GM18505 (cell line): Measurements from ENCODE around the gene CTNNBL1.

ENCODE experiments used
- ATAC-seq: cut with Tn5 transposase; IDR thresholded peaks from one replicate; pipeline ENCODE4 v1.9.1; 2021; ENCODE audit not compliant: unreplicated experiment
- POLR2A ChIP-seq: IDR thresholded peaks from 4 replicates; pipeline ENCODE4 v1.6.1; 2011; ENCODE audit warnings: borderline replicate concordance; ENCODE audit not compliant: insufficient read depth, insufficient read length; ENCODE audit errors: extremely low read depth

The CTNNBL1 gene

DNA sequence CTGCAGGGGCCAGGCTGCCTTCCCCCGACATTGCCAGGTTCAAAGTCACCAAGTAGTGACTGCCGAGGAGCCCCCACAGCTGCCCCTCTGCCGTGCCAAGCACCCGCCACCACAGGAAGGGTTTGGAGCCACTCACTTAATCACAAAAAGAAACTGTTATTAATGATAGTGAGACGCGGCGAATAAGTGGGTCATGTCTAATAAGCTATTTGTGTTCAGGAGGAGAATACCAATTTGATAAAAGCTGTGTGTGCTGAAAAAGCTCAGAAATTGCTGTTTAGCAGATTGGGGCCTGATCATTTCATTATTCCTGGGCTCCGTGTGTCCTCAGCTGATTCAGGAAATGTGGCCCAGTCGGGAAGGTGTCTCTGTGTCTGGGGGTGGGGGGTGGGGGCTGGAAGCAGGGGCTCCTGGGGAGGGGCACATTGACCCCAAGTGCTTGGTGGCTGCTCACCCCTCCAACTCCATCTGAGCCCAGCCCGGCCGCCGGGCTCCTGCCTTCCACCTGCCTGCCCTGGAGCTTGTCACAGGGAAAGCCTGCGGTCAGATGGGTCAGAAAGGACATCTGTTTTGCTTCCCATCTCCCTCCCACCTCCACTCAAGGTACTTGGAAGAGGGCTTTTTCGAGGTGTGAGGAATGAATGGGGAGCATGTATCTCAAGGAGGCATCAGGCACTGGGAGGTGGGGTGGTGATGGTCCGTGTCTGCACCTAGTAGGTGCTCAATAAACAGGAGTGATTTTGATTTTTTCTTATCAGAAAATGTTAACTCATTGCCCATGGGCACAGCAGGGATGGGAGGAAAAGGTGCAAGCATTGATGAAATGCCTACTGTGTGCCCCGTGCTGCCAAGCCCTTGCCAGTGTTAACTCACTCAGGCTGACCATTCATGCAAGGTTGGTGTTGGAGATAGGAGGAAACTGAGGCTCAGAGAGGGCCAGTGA is 212.1 kb downstream of the CTNNBL1 start:
- no peak for TF ChIP-seq POLR2A
- ATAC-seq: no peak

DNA sequence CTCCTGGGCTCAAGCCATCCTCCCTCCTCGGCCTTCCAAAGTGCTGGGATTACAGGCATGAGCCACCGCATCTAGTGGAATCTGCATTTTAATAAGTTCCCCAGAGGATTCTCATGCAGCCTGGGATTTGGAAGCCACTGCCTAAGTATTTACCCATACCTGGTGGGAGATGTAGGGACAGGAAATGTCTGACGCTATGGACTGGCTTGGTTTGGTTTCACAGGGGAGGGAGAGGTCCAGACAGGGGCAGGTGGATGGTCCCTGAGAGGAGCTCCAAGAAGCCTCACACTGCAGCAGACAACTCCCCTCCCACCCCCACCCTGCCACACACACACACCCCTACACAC is 213.5 kb downstream of the CTNNBL1 start:
- TF ChIP-seq POLR2A: no peak
- ATAC-seq: no peak

DNA sequence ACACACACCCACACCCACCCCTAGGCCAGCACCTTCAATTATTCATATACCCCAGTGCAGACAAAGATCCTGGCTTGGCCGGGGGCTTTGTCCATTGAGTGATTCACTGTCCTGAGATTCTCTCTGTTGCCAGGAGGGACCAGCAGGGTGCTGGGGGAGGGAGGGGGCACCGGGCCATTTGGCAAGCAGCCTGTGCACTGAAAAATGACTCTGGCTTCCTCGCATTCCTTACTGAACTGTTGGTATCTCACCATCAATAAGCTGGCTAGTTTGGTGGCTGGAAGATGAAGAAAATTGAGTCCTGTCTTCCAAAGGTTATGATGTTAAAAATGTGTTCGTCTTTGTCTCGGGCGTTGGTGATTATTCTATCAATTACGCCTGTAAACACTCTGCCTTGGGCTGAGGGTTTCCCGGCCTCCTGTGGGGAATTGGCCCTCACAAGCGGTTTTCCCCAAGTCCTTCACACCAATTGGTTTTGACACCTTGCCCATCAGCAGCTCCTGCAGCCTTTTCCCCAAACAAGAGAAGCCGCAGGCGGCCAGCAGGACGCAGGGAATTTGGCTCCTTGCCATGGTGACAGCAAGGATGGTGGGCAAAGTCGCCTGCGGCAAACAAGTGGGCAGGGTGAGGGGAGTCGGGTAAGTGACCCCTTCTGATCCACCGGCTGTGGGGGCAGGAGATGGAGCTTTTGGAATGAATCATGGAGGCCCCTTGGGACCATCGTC is 214.0 kb downstream of the CTNNBL1 start:
- no peak for ATAC-seq
- TF ChIP-seq POLR2A: no peak

DNA sequence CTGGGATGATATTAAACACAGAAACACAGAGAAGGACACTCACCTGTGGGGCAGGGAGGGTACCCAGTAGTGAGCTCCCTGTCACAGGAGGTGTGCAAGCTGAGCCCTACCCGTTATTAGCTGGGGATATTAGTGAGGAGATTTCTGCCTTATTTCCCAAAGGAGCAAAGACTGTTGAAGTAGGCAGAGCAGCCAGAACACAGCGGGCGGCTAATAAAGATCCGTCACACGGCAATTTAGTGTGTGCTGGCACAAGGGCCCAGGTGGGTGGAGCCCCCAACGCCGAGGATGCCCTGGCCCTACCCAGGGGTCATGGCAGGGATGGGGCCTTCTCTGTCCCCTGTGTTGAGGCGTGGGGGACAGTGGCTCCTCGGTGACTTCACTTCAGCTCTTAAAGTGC is 217.4 kb downstream of the CTNNBL1 start:
- no peak for TF ChIP-seq POLR2A
- no peak for ATAC-seq

DNA sequence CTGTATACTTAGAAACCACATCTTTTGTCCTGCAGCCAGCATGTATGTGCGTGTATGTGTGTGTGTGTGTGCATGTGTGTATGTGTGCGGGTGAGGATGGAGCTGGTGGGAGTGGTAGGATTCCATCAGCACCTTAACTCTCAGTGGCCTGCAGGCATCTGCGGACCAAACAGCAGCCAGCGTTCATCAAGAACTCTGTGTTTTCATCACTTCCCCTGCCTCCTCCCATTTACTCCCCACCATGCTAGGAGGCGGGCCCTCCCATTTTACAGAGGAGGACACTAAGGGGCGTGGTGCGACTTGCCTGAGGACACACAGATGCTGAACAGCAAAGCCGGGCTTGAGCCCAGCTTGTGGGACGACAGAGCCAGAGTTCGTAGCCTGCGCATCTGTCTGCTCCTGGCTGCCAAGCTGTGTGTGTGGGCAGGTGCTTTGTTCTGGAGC is 218.0 kb downstream of the CTNNBL1 start:
- no peak for TF ChIP-seq POLR2A
- ATAC-seq: no peak

DNA sequence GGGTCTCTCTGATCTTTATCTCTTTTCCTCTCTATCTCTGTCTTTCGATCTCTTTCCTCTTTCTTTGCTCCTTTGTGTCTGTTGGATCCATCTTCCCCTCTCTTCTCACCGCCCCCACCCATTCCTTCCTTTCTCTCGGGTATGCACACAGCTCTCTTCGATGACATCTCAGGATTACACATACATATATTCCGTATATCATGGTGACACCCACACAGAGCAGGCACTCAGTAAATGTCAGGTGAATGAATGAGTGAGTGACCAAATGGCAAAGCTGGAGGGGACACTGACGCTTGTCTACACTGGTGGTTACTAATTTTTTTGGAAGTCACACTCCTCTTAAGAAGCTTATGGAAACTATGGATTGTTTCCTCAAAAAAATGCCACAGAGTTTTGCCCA is 219.0 kb downstream of the CTNNBL1 start:
- no peak for ATAC-seq

DNA sequence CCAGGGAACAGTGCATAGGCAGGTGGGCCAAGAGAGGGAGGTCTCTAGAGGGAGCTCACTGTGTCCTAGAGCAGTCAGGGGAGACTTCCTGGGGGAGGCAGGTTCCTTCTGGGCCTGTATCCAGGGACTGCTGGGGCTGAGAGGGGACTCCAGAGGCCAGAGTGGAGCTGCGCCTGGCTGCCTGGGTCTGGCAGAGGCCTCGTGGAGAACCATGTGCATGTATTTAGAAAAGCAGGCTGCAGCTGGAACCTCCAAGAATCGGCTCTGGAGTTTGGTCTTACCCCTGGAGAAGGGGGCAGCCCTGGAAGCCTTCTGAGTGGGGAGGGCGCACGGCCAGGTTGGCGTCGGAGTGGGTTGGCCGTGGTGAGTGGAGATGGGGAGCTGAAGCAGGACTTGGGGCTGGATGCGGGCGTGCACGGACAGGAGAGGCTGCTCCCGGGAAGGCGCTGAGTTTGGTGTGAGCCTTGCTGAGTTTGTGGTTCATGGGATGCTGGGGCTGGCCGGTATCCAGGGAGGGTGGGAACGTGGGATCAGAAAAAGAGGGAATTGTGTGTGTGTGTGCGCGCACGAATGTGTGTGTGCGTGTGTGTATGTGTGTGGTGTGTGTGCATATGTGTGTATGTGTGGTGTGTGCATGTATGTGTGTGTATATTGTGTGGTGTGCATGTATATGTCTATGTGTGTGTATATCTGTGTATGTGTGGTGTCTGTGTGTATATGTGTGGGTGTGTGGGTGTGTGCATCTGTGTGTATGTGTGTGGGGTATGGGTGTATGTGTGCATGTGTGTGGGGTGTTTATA is 219.9 kb downstream of the CTNNBL1 start:
- ATAC-seq: no peak
- TF ChIP-seq POLR2A: no peak

More for the DNA sequence above, 219.0 kb downstream of the CTNNBL1 start:
- TF ChIP-seq POLR2A: no peak

DNA sequence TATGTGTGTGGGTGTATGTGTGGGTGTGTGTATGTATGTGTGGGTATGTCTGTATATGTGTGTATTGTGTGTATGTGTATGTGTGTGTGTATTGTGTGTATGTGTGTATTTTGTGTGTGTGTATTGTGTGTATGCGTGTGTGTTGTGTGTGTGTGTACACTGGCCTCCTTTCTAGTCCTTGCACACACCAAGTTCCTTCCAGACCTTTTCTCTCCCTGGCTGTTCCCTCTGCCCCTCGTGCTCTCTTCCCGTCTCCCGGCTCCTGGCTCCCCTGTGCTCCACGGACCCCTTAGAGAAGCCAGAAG is 220.5 kb downstream of the CTNNBL1 start:
- no peak for TF ChIP-seq POLR2A
- ATAC-seq: no peak

DNA sequence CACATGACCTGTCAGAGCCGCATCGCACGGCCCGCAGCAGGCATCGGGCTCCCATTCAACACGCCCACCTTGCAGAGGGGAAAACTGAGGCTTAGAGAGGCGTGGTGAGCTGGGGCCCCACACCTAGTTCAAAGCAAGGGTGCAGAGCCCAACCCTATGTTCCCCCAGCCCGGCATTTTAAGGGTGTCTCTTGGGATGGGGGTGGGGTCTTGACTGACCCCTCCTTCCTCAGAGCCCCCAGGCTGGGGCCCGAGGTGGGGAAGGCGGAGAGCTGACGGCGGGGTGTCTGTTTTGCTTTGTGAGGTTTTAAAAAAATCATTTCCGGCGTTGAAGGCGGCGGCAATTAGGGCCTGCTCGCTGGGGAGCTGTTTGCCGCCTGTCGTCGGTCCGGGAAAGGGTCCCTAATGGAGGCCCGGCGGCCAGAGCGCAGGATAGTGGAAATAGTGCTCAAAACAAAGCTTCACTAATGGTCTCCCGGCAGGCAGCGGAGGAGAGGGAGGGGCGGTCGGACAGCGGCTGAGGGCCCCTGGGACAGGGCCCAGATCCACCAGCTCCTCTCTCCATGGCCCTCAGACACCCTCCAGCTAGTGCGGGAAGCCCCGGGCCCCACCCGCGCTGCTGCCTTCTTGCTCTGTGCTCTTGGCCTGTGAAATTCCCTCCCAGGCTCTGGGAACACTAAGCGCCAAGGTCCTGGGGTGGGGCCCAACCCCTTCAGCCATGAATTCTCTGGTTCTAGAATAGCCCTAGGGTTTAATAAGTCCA is 221.0 kb downstream of the CTNNBL1 start:
- peak; percentile 47 for TF ChIP-seq POLR2A
- no peak for ATAC-seq

DNA sequence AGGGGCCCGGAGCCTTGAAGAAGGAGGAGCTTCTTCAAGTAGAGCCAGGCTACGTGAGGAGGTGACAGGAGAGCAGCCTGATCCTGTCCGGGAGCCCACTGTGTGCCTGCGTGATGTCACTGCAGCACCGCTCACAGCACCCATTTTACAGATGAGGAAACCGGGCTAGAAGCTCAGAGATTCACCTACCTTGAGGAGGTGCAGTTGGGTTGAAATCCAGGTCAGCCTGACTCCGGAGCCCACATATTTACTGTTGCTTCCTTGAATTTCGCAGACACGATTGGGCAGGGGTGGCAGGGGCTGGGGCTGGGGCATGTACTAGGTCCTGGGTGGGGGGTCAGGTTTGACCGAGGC is 221.6 kb downstream of the CTNNBL1 start:
- no peak for ATAC-seq
- TF ChIP-seq POLR2A: no peak

DNA sequence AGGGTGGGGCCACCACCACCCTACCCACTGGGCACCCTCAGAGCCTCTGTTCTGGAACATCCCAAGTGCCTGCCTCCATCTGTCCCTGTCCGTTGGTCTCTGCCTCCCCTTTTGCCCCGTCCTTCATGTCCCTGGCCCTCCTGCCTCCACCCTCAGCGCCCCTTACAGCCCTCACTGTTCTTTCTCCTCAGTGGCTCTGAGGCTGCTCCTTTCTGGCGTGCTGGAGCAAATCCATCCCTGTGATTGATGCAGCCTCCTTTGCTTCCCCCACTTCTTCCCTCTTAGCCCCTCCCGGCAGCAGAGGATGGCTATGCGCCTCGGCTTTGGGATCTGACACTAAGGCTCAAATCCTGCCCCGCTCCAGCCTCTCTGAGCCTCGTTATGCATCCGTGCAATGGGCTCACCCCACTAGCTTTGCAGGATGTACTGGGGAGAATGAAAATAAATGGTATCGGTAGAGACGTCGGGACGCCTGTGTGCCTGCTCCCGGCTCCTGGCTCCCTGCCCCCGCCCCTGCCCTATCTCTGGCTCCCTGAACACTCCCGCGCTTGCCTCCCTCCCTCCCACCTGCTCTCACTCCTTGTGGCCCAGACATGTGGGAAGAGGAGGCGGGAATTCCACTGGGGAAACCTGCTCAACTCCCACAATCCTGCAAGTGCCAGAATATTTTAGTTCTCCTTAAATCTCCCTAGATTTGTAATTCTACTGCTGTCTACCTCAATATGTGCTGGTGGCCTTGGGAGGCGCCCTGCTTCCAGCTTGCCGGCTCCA is 222.2 kb downstream of the CTNNBL1 start:
- ATAC-seq: no peak
- TF ChIP-seq POLR2A: no peak

DNA sequence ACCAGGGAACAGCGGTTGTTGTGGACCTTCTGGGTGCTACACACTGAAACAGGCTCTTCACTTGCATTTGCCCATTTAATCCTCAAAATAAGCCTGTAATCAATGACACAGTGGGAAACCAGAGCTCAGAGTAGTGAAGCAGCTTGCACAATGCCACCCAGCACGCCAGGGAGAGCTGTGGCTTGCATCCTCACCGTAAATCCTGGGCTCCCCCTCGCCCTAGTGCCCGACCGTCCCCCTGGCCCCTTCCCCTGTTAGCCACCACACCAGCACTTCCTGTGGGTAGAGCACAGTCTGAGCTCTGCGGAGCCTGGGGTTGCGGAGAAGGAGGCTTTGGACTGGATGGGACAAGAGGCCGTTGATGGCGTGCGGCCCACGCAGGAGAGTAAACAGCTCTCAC is 223.6 kb downstream of the CTNNBL1 start:
- ATAC-seq: no peak
- TF ChIP-seq POLR2A: no peak
